ENCODE results near the gene DLST. TPM values are rescaled to one million over a fixed set of nuclear protein-coding genes. Genes with fewer than 3 reads are reported as not detected.

DLST gene
- 129 and 137 TPM in 2 replicates for polyA plus RNA-seq (2011; rRNA removed)
- 108 and 114 TPM in 2 replicates for polyA plus RNA-seq (2012; cell fraction: cytosol; rRNA removed)
- polyA plus RNA-seq (2012; cell fraction: nucleus; rRNA removed): 120 and 141 TPM in 2 replicates
- 102 to 113 TPM (median 102 TPM) in 3 replicates for polyA plus RNA-seq (2017; fragmentation: RNase III; extraction: RNeasy Plus Mini Kit Qiagen cat#74134 plus additional on column Dnase treatment)
- 103 and 107 TPM in 2 replicates for polyA minus RNA-seq (2011; rRNA and poly(A)+ RNA removed)

- CTCF ChIA-PET: interaction anchor here (0.6 to 20.1 kb wide), 7 partner anchors 15 to 1137 kb away, joined by 3 to 339 read pairs (median 5); no protein-coding TSS in a partner anchor
- peak within 1 kb of the TSS; percentile 94 to 99 for H3K27ac ChIP-seq
- H3K4me2 ChIP-seq: peak within 1 kb of the TSS; percentile 87
- no peaks in the 10 kb centered on the region for H3K9me3 ChIP-seq
- no peak for TF ChIP-seq HOXB13 (CRISPR knock-in tag; IDR thresholded peaks at IDR 0.05; ENCODE audit: low read depth)
- no peak; the same call in none of the 2 replicates for TF ChIP-seq PHF8 (IDR thresholded peaks at IDR 0.05; ENCODE audit: borderline replicate concordance, low read depth)
- TF ChIP-seq ZNF302 (CRISPR knock-in tag; IDR thresholded peaks at IDR 0.05): no peak
- no peak for TF ChIP-seq TP53 (CRISPR knock-in tag; IDR thresholded peaks at IDR 0.05)
- TF ChIP-seq HES2 (IDR thresholded peaks at IDR 0.05): no peak
- no peak for TF ChIP-seq HOXA7 (CRISPR knock-in tag; IDR thresholded peaks at IDR 0.05)
- 0 out of 2 replicates have a peak, but pooled peaks have one; percentile 53 for TF ChIP-seq E2F6 (IDR thresholded peaks at IDR 0.05; ENCODE audit: borderline replicate concordance, low read depth)
- TF ChIP-seq REST (IDR thresholded peaks at IDR 0.05): no peak
- peak; percentile 79 for TF ChIP-seq MAX (IDR thresholded peaks at IDR 0.05)
- no peak for TF ChIP-seq TFCP2L1 (CRISPR knock-in tag; IDR thresholded peaks at IDR 0.05)
- peak; percentile 67; the same call in 1 of the 2 replicates for TF ChIP-seq KDM5A (IDR thresholded peaks at IDR 0.05)
- no peak for TF ChIP-seq FOSL2 (IDR thresholded peaks at IDR 0.05)
- TF ChIP-seq FOSL2 (CRISPR knock-in tag; IDR thresholded peaks at IDR 0.05): no peak
- TF ChIP-seq CBX8 (IDR thresholded peaks at IDR 0.05): no peak
- peak; percentile 79 to 96 for TF ChIP-seq JUN (IDR thresholded peaks at IDR 0.05)
- TF ChIP-seq HEYL (CRISPR knock-in tag; IDR thresholded peaks at IDR 0.05): no peak
- TF ChIP-seq GATA3 (IDR thresholded peaks at IDR 0.05; ENCODE audit: borderline replicate concordance): peak; percentile 90
- TF ChIP-seq MAFK (IDR thresholded peaks at IDR 0.05; ENCODE audit: partially characterized antibody): no peak
- no peak for TF ChIP-seq EHF (CRISPR knock-in tag; IDR thresholded peaks at IDR 0.05)
- no peak for TF ChIP-seq JUNB (IDR thresholded peaks at IDR 0.05)
- no peak for TF ChIP-seq HMGXB4 (CRISPR knock-in tag; IDR thresholded peaks at IDR 0.05; ENCODE audit: borderline replicate concordance)
- no peak for TF ChIP-seq FOXS1 (CRISPR knock-in tag; IDR thresholded peaks at IDR 0.05)
- TF ChIP-seq BHLHE40 (IDR thresholded peaks at IDR 0.05; ENCODE audit: low read depth, low read length): peak; percentile 91
- peak; percentile 2; the same call in 1 of the 2 replicates for TF ChIP-seq ESRRA (IDR thresholded peaks at IDR 0.05; ENCODE audit: borderline replicate concordance, low read length)
- TF ChIP-seq EP300 (IDR thresholded peaks at IDR 0.05): no peak
- TF ChIP-seq BCL3 (IDR thresholded peaks at IDR 0.05): peak; percentile 88; the same call in 2 of the 3 replicates
- TF ChIP-seq ZFP36 (IDR thresholded peaks at IDR 0.05; ENCODE audit: borderline replicate concordance, partially characterized antibody): no peak
- peak within 1 kb of the TSS; percentile 100 for H3K4me3 ChIP-seq
- POLR2A ChIA-PET: interaction anchor here (0.6 to 1.5 kb wide), 3 partner anchors 10 to 273 kb away, joined by 3 to 8 read pairs (median 5); no protein-coding TSS in a partner anchor
- FAIRE-seq (no peak), ATAC-seq (peak; percentile 98), DNase-seq (ENCODE audit: low read depth in 1 of 2, low spot score in 1 of 2) (peak; percentile 90 to 92)
- 2% methylated on average over 30 of the region's 53 CpGs for WGBS (ENCODE audit: missing lambda C conversion rate)
- peaks cover 50% of the 10 kb centered on the region for H3K4me1 ChIP-seq
Measured at GRCh38 chr14:74881431-74882102, at the start of gene DLST. TSS of gene DLST (plus strand) at chr14:74881916. CDS start at chr14:74881954, 38 bp downstream.
